K562 (cell line): ENCODE data around the gene PLA2G2C. TPM values are rescaled to one million over a fixed set of nuclear protein-coding genes. Genes with fewer than 3 reads are reported as not detected.

Experiments
- CHCHD3 ChIP-seq: fragments of 250-450 bp; sonication (Bioruptor Pico); IDR thresholded peaks from 2 replicates; pipeline ENCODE4 v2.1.2; 2022; ENCODE audit warnings: mild to moderate bottlenecking
- CHD4 ChIP-seq: fragments of 200-600 bp; sonication (generic); IDR thresholded peaks from 3 replicates; pipeline ENCODE4 v1.6.1; 2012; ENCODE audit warnings: low read depth, mild to moderate bottlenecking, mixed read lengths, low read length, inconsistent platforms; ENCODE audit not compliant: insufficient read depth, insufficient replicate concordance, poor library complexity, severe bottlenecking
- DMBX1 ChIP-seq: fragments of 250-450 bp; sonication (Bioruptor Pico); IDR thresholded peaks from 2 replicates; pipeline ENCODE4 v1.8.0; 2022; ENCODE audit warnings: inconsistent platforms, mild to moderate bottlenecking, moderate library complexity, borderline replicate concordance
- EZH2 ChIP-seq: IDR thresholded peaks from 2 replicates; pipeline ENCODE4 v1.6.1; 2012; ENCODE audit warnings: low read depth, mild to moderate bottlenecking, inconsistent platforms, low read length, borderline replicate concordance
- FOXP1 ChIP-seq: sonication (generic); formaldehyde crosslinking; IDR thresholded peaks from 2 replicates; pipeline ENCODE4 v1.8.0; 2022; ENCODE audit warnings: mild to moderate bottlenecking, missing genetic modification reagents
- MYC ChIP-seq, 2 experiments: fragments of 250-450 bp in 1 of 2; sonication (Bioruptor Pico) in 1 of 2; IDR thresholded peaks; 2 replicates each; pipeline versions ENCODE4 v1.5.1 to v1.6.1; 2012 to 2021; ENCODE audit warnings: low read depth in 2 of 2, borderline replicate concordance in 1 of 2, improper control_type of control experiment in 1 of 2, low read length in 1 of 2, mild to moderate bottlenecking in 1 of 2, moderate library complexity in 1 of 2
- NELFE ChIP-seq: IDR thresholded peaks from 2 replicates; pipeline ENCODE4 v1.6.1; 2011; ENCODE audit warnings: mild to moderate bottlenecking; ENCODE audit not compliant: insufficient read depth, insufficient read length
- NONO ChIP-seq, 2 experiments: fragments of 200-400 bp in 1 of 2; fragments of 450-650 bp in 1 of 2; formaldehyde crosslinking in 1 of 2; IDR thresholded peaks; 2 replicates each; pipeline ENCODE4 v1.6.1; 2017; ENCODE audit warnings: low read depth in 2 of 2, mild to moderate bottlenecking in 2 of 2, moderate library complexity in 2 of 2, low read length in 1 of 2
- PHF20 ChIP-seq: fragments of 450-650 bp; IDR thresholded peaks from 2 replicates; pipeline ENCODE4 v1.6.1; 2018; ENCODE audit not compliant: partially characterized antibody
- SETDB1 ChIP-seq: IDR thresholded peaks from one replicate; pipeline ENCODE4 v1.6.1; 2012; ENCODE audit warnings: low read length, control low read depth, inconsistent platforms
- ZEB2 ChIP-seq: fragments of 450-650 bp; IDR thresholded peaks from 2 replicates; pipeline ENCODE4 v1.6.1; 2016
- ZNF384 ChIP-seq: IDR thresholded peaks from 2 replicates; pipeline ENCODE4 v1.6.1; 2012; ENCODE audit warnings: low read depth, low read length, improper control_type of control experiment
- ZNF584 ChIP-seq: fragments of 200-800 bp; sonication (Bioruptor generic); IDR thresholded peaks from 2 replicates; pipeline ENCODE4 v1.6.1; 2016; ENCODE audit warnings: low read depth, mild to moderate bottlenecking, missing genetic modification characterization, missing compliant biosample characterization
- ZNF644 ChIP-seq: fragments of 200-800 bp; sonication (Bioruptor generic); IDR thresholded peaks from 2 replicates; pipeline ENCODE4 v1.6.1; 2016; ENCODE audit warnings: low read depth, missing genetic modification characterization, missing compliant biosample characterization
- ZNF830 ChIP-seq: fragments of 250-450 bp; sonication (Bioruptor Pico); IDR thresholded peaks from 2 replicates; pipeline ENCODE4 v1.5.0; 2021; ENCODE audit warnings: mild to moderate bottlenecking
- ZSCAN32 ChIP-seq: fragments of 450-650 bp; formaldehyde crosslinking; IDR thresholded peaks from 2 replicates; pipeline ENCODE4 v1.4.0; 2020; ENCODE audit warnings: mild to moderate bottlenecking, moderate library complexity
- polyA plus RNA-seq, 8 experiments: library from polyadenylated mRNA; depleted of rRNA in 4 of 8; stranded (reverse) in 5 of 8; unstranded in 3 of 8; fragments of >200 nt; fragmentation: Nextera tagmentation in 2 of 8; fragmentation: Illumina TruSeq in 1 of 8; extraction: Ambion mirVana in 2 of 8; extraction: Trizol in 1 of 8; gene quantifications; 2 replicates each; pipeline versions ENCODE4 v1.2.1 to v1.2.3, GENCODE V29; 2011 to 2014; ENCODE audit warnings: inconsistent platforms in 1 of 8, missing spikeins in 1 of 8
- total RNA-seq, 7 experiments: library from RNA; depleted of rRNA in 6 of 7; stranded (reverse); fragments of >200 nt in 6 of 7; fragmentation: Illumina TruSeq in 2 of 7; extraction: Trizol in 2 of 7; gene quantifications; 2 replicates each; pipeline versions ENCODE4 v1.2.1 to v1.2.3, GENCODE V29; 2011 to 2021; ENCODE audit warnings: low replicate concordance in 1 of 7
- TF ChIP-seq, protein P1 (sequence below): fragments of 250-450 bp; sonication (Bioruptor Pico); IDR thresholded peaks from 2 replicates; pipeline ENCODE4 v1.5.0; 2020; ENCODE audit warnings: mild to moderate bottlenecking, borderline replicate concordance
- TF ChIP-seq, protein P2 (sequence below), 2 experiments: fragments of 450-650 bp; IDR thresholded peaks; 2 replicates each; pipeline ENCODE4 v1.6.1; 2018; ENCODE audit warnings: mild to moderate bottlenecking in 2 of 2, low read depth in 1 of 2; ENCODE audit not compliant: partially characterized antibody in 2 of 2
- TF ChIP-seq, protein P3 (sequence below): fragments of 450-650 bp; IDR thresholded peaks from 2 replicates; pipeline ENCODE4 v1.6.1; 2018; ENCODE audit not compliant: partially characterized antibody

Gene PLA2G2C
- total and polyA plus RNA-seq, 9 of the 15 experiments (the other 6 are each of a cell fraction or from before 2014, with no cell fraction given): 0.14 to 0.49 (median 0.21) TPM

DNA sequence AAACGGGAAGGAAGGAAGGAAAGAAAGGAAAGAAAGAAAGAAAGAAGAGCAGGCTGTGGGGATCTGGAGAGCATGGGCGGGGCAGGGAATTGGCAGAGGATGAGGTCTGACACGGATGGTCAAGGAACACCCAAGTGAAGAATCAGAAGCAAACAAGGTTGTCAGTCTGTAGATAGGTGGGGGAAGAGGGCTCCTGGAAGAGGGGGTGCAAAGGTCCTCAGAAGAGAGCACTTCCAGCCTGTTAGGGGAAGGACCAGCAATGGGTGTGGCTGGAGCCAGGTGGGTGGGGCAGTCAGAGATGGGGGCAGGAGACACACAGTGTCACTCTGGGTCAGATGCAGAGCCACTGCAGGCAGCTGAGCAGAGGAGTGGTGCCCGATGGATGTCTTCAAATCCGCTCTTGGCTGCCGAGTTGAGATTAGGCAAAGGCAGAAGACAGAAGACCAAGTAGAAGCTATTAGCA, 11.0 kb upstream of the PLA2G2C start (continued):
- TF ChIP-seq, protein P1, sequence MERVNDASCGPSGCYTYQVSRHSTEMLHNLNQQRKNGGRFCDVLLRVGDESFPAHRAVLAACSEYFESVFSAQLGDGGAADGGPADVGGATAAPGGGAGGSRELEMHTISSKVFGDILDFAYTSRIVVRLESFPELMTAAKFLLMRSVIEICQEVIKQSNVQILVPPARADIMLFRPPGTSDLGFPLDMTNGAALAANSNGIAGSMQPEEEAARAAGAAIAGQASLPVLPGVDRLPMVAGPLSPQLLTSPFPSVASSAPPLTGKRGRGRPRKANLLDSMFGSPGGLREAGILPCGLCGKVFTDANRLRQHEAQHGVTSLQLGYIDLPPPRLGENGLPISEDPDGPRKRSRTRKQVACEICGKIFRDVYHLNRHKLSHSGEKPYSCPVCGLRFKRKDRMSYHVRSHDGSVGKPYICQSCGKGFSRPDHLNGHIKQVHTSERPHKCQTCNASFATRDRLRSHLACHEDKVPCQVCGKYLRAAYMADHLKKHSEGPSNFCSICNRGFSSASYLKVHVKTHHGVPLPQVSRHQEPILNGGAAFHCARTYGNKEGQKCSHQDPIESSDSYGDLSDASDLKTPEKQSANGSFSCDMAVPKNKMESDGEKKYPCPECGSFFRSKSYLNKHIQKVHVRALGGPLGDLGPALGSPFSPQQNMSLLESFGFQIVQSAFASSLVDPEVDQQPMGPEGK (CRISPR knock-in tag): no peak
- TF ChIP-seq ZSCAN32 (CRISPR knock-in tag): no peak
- no peak for TF ChIP-seq ZNF584 (CRISPR knock-in tag)
- TF ChIP-seq, protein P2, sequence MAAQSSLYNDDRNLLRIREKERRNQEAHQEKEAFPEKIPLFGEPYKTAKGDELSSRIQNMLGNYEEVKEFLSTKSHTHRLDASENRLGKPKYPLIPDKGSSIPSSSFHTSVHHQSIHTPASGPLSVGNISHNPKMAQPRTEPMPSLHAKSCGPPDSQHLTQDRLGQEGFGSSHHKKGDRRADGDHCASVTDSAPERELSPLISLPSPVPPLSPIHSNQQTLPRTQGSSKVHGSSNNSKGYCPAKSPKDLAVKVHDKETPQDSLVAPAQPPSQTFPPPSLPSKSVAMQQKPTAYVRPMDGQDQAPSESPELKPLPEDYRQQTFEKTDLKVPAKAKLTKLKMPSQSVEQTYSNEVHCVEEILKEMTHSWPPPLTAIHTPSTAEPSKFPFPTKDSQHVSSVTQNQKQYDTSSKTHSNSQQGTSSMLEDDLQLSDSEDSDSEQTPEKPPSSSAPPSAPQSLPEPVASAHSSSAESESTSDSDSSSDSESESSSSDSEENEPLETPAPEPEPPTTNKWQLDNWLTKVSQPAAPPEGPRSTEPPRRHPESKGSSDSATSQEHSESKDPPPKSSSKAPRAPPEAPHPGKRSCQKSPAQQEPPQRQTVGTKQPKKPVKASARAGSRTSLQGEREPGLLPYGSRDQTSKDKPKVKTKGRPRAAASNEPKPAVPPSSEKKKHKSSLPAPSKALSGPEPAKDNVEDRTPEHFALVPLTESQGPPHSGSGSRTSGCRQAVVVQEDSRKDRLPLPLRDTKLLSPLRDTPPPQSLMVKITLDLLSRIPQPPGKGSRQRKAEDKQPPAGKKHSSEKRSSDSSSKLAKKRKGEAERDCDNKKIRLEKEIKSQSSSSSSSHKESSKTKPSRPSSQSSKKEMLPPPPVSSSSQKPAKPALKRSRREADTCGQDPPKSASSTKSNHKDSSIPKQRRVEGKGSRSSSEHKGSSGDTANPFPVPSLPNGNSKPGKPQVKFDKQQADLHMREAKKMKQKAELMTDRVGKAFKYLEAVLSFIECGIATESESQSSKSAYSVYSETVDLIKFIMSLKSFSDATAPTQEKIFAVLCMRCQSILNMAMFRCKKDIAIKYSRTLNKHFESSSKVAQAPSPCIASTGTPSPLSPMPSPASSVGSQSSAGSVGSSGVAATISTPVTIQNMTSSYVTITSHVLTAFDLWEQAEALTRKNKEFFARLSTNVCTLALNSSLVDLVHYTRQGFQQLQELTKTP (IDR thresholded peaks at IDR 0.05; ENCODE audit: low read depth in 1 of 2, partially characterized antibody in 2 of 2): no peak
- no peak for TF ChIP-seq ZNF830 (CRISPR knock-in tag)
- no peak for TF ChIP-seq FOXP1 (CRISPR knock-in tag)
- TF ChIP-seq MYC (IDR thresholded peaks at IDR 0.05; ENCODE audit: low read depth, low read length): no peak
- TF ChIP-seq MYC (CRISPR knock-in tag; IDR thresholded peaks at IDR 0.05; ENCODE audit: borderline replicate concordance, low read depth): no peak
- TF ChIP-seq ZNF644 (tag): no peak
- TF ChIP-seq CHD4: no peak
- TF ChIP-seq DMBX1: 0 out of 2 replicates have a peak, but pooled peaks have one; percentile 14
- TF ChIP-seq ZEB2: peak; percentile 78
- TF ChIP-seq, protein P3, sequence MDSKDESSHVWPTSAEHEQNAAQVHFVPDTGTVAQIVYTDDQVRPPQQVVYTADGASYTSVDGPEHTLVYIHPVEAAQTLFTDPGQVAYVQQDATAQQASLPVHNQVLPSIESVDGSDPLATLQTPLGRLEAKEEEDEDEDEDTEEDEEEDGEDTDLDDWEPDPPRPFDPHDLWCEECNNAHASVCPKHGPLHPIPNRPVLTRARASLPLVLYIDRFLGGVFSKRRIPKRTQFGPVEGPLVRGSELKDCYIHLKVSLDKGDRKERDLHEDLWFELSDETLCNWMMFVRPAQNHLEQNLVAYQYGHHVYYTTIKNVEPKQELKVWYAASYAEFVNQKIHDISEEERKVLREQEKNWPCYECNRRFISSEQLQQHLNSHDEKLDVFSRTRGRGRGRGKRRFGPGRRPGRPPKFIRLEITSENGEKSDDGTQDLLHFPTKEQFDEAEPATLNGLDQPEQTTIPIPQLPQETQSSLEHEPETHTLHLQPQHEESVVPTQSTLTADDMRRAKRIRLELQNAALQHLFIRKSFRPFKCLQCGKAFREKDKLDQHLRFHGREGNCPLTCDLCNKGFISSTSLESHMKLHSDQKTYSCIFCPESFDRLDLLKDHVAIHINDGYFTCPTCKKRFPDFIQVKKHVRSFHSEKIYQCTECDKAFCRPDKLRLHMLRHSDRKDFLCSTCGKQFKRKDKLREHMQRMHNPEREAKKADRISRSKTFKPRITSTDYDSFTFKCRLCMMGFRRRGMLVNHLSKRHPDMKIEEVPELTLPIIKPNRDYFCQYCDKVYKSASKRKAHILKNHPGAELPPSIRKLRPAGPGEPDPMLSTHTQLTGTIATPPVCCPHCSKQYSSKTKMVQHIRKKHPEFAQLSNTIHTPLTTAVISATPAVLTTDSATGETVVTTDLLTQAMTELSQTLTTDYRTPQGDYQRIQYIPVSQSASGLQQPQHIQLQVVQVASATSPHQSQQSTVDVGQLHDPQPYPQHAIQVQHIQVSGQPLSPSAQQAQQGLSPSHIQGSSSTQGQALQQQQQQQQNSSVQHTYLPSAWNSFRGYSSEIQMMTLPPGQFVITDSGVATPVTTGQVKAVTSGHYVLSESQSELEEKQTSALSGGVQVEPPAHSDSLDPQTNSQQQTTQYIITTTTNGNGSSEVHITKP: no peak
- TF ChIP-seq PHF20: no peak
- no peak for TF ChIP-seq CHCHD3 (CRISPR knock-in tag)
- TF ChIP-seq NONO (IDR thresholded peaks at IDR 0.05; ENCODE audit: low read depth in 2 of 2, low read length in 1 of 2): no peak
- TF ChIP-seq ZNF384: no peak
- no peak for TF ChIP-seq EZH2
- TF ChIP-seq SETDB1: no peak
- TF ChIP-seq NELFE: no peak
